ENCODE data around the gene KLKB1. TPM values are rescaled to one million over a fixed set of nuclear protein-coding genes. Genes with fewer than 3 reads are reported as not detected.
A peak's percentile ranks its signal among the peaks of the same experiment; 100 is the strongest.

Gene KLKB1
- total RNA-seq, 4 donors from 2014 or later, result 0.81 to 3.1 (median 1.1) TPM

DNA sequence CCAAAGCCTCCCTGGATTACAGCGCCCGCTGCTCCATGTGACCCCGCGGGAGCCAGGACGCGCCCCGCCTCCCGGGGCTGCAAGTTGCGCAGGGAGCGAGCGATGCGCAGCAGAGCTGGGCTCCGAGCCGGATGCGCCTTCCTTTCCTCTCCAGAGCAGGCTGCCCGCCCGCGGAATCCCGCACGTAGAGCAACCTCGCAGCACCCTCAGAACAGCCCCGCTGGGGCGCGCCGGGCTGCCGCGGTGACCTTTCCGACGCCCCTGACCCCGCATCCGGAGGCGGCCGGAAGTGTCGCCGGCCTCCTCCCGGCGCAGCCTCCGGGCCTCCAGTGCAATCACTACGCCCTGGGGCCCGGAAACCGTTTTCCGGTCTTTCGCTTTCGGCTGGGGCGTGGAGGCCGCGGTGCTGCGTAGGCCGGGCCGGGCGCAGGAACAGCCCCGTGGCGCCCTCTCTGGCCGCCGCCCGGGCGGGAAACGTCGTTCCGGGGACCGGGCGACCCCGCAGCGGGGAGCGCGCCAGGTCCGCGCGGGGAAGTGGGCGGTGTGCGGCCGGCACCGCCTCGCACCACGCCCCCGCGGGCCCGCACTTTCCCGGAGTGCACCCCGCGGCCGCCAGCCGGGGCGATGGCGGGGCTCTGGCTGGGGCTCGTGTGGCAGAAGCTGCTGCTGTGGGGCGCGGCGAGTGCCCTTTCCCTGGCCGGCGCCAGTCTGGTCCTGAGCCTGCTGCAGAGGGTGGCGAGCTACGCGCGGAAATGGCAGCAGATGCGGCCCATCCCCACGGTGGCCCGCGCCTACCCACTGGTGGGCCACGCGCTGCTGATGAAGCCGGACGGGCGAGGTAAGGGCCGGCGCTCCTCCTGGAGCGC lies 35.9 kb upstream of the KLKB1 start, which contains the start of gene CYP4V2:
CYP4V2 (plus strand) TSS at position 368 of the 866 bp plus-strand sequence; CDS start at position 625, 257 bp downstream.
- no CpG with 5 or more reads among the region's 107 CpGs for WGBS, 2 donors (ENCODE audit: low coverage in 1 of 2)
- Histone ChIP-seq H3K36me3 (peaks cover 0 to 14% of the 10 kb centered on the region in 2 donors), H3K4me1 (peaks cover 0 to 42% (median 24%) of the 10 kb centered on the region in 3 donors), H3K27ac (peak within 1 kb of the TSS; percentile 82 to 99 (median 98)), H3K9me3 (no peaks in the 10 kb centered on the region), H3K27me3 (no peaks in the 10 kb centered on the region), H3K4me3 (peak within 1 kb of the TSS; percentile 82 to 84)
- TF ChIP-seq POLR2A (IDR thresholded peaks at IDR 0.05), result peak; percentile 62 to 66
- TF ChIP-seq EP300 (IDR thresholded peaks at IDR 0.05), result no peak
- TF ChIP-seq POLR2AphosphoS5 (IDR thresholded peaks at IDR 0.05), result peak; percentile 72
- TF ChIP-seq, protein P1, sequence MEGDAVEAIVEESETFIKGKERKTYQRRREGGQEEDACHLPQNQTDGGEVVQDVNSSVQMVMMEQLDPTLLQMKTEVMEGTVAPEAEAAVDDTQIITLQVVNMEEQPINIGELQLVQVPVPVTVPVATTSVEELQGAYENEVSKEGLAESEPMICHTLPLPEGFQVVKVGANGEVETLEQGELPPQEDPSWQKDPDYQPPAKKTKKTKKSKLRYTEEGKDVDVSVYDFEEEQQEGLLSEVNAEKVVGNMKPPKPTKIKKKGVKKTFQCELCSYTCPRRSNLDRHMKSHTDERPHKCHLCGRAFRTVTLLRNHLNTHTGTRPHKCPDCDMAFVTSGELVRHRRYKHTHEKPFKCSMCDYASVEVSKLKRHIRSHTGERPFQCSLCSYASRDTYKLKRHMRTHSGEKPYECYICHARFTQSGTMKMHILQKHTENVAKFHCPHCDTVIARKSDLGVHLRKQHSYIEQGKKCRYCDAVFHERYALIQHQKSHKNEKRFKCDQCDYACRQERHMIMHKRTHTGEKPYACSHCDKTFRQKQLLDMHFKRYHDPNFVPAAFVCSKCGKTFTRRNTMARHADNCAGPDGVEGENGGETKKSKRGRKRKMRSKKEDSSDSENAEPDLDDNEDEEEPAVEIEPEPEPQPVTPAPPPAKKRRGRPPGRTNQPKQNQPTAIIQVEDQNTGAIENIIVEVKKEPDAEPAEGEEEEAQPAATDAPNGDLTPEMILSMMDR (IDR thresholded peaks at IDR 0.05), result peak in 3 of 4 experiments; percentile 28 to 59 (median 35)
- peak; percentile 92 for ATAC-seq

DNA sequence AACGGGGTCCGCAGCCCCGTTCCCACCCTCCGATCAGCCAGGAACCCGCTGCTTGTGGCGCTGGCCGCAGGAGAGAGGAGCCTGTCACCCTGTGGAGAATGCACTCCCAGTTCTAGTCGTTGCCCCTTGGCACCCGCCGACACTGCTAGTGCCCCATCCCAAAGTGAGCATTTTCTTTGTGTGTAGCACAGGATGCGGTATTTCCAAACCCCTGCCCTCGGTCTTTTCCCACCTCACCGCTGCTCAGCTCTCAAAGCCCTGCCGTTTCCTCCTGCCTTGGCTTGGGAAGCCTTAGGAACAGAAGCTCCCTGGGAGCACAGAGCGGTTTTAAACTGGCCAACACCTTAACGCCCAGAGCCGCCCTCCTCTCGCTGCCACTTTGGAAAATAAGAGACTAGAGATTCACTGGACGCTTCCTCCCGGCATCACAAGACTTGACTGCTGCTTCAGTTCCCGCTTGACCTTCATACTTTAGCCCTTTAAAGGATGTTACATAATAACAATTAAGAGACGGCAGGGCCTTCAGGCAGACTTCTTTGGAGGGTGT lies 35.2 kb upstream of the KLKB1 start:
- Histone ChIP-seq H3K4me1 (peaks cover 0 to 42% (median 24%) of the 10 kb centered on the region in 3 donors), H3K27me3 (no peaks in the 10 kb centered on the region), H3K36me3 (peaks cover 0 to 19% of the 10 kb centered on the region in 2 donors), H3K9me3 (no peaks in the 10 kb centered on the region), H3K4me3 (peak overlapping the region; percentile 82 to 84), H3K27ac (peak overlapping the region; percentile 82 to 99 (median 98))
- ATAC-seq, result peak; percentile 21
- TF ChIP-seq POLR2AphosphoS5 (IDR thresholded peaks at IDR 0.05), result peak; percentile 26
- peak in 1 of 2 donors; percentile 12 for TF ChIP-seq POLR2A (IDR thresholded peaks at IDR 0.05)
- TF ChIP-seq EP300 (IDR thresholded peaks at IDR 0.05), result no peak
- TF ChIP-seq, protein P1 (IDR thresholded peaks at IDR 0.05), result no peak
- WGBS, 2 donors (ENCODE audit: low coverage in 1 of 2), result 0% methylated on average over 2 to 14 of the region's 22 CpGs

DNA sequence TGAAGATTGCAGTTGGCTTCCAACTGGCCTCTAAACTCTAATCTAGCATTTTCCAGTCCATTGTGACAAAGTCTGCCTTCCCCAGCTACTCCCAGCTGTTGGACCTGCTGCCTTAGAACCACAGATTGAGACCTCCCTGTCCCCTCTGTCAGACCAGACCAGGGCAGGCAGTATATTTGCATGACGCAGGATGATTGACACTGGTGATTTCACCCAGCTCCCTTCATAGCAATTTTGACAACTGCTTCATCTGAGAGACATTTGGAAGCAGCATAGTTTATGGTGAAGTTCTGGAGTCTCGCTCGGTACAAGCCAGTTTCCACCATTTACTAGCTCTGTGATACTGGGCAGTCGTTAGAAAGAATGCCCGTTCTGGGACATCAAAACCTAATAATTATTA lies 33.5 kb upstream of the KLKB1 start:
- Histone ChIP-seq H3K4me1 (peaks cover 0 to 42% (median 24%) of the 10 kb centered on the region in 3 donors), H3K27me3 (no peaks in the 10 kb centered on the region), H3K36me3 (peaks cover 0 to 33% of the 10 kb centered on the region in 2 donors), H3K9me3 (no peaks in the 10 kb centered on the region), H3K4me3 (no peak overlapping the region), H3K27ac (peak overlapping the region in 3 of 4 donors; percentile 97 to 99 (median 98))
- ATAC-seq, result no peak
- 95 to 98% methylated on average over 4 to 5 of the region's 5 CpGs for WGBS, 2 donors (ENCODE audit: low coverage in 1 of 2)
- no peak for TF ChIP-seq POLR2AphosphoS5 (IDR thresholded peaks at IDR 0.05)
- TF ChIP-seq, protein P1 (IDR thresholded peaks at IDR 0.05), result no peak
- no peak for TF ChIP-seq POLR2A (IDR thresholded peaks at IDR 0.05)
- no peak for TF ChIP-seq EP300 (IDR thresholded peaks at IDR 0.05)

DNA sequence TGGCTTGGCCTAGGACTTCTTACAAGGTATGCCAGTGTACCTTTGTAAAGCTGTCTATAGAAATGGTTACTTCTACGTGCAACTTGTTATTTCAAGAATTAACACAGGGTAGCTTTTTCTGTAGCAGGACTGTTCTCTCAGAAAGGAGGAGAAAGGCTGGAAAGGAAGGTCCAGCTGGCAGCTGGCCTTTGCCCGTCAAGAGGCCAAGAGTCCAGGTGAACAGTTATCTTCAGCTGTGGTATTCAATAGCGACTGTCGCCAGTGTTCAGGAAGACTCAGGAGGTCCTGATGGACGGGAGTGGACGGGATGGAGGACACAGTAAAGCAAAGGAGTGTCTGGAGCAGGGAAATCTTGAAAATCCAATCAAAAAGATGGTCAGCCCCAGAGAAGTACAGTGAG lies 31.2 kb upstream of the KLKB1 start:
- Histone ChIP-seq H3K4me1 (peaks cover 0 to 27% (median 11%) of the 10 kb centered on the region in 3 donors), H3K4me3 (no peak overlapping the region), H3K9me3 (no peaks in the 10 kb centered on the region), H3K36me3 (peaks cover 0 to 34% of the 10 kb centered on the region in 2 donors), H3K27me3 (no peaks in the 10 kb centered on the region), H3K27ac (no peak overlapping the region)
- WGBS, 2 donors (ENCODE audit: low coverage in 1 of 2), result 90 to 98% methylated on average over 5 to 6 of the region's 6 CpGs
- ATAC-seq, result no peak
- no peak for TF ChIP-seq POLR2A (IDR thresholded peaks at IDR 0.05)
- no peak for TF ChIP-seq EP300 (IDR thresholded peaks at IDR 0.05)
- TF ChIP-seq, protein P1 (IDR thresholded peaks at IDR 0.05), result no peak
- TF ChIP-seq POLR2AphosphoS5 (IDR thresholded peaks at IDR 0.05), result no peak

Data from gastroesophageal sphincter (tissue), 4 donors.